ENCODE measurements around the gene CHFR.
A peak's percentile ranks its signal among the peaks of the same experiment; 100 is the strongest.

Gene CHFR

DNA sequence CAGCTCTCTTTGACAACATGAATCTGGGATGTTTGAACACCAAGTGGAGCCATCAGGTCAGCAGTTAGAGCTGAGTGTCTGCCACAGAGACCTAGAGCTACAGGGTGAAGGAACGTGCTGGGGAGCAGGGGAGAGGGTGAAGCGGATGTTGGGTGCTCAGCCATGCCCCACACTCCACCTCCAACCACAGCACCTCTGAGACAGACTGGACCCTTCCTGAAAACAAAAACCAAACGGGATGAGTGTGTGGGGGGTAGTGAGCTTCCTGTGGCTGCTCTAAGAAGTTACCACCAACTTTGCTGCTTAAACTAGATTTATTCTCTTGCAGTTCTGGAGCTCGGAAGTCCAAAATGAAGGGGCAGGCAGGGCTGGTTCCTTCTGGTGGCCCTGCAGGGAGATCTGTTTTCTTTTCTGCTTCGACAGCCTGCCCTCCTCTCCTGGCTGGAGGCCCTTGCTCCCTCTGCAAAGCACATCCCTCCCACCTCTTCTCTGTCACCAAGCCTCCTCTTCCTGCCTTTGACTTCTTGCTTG lies 53.2 kb downstream of the CHFR start:
- TF ChIP-seq, protein P1, sequence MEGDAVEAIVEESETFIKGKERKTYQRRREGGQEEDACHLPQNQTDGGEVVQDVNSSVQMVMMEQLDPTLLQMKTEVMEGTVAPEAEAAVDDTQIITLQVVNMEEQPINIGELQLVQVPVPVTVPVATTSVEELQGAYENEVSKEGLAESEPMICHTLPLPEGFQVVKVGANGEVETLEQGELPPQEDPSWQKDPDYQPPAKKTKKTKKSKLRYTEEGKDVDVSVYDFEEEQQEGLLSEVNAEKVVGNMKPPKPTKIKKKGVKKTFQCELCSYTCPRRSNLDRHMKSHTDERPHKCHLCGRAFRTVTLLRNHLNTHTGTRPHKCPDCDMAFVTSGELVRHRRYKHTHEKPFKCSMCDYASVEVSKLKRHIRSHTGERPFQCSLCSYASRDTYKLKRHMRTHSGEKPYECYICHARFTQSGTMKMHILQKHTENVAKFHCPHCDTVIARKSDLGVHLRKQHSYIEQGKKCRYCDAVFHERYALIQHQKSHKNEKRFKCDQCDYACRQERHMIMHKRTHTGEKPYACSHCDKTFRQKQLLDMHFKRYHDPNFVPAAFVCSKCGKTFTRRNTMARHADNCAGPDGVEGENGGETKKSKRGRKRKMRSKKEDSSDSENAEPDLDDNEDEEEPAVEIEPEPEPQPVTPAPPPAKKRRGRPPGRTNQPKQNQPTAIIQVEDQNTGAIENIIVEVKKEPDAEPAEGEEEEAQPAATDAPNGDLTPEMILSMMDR (IDR thresholded peaks at IDR 0.05; ENCODE audit: low read depth, low read length): no peak
- DNase-seq (ENCODE audit: low read depth in 2 of 2): no peak
- H3K4me3 ChIP-seq (replicated peaks in 1 of 2; ENCODE audit: low read depth in 2 of 2, low read length in 2 of 2): no peak overlapping the region

DNA sequence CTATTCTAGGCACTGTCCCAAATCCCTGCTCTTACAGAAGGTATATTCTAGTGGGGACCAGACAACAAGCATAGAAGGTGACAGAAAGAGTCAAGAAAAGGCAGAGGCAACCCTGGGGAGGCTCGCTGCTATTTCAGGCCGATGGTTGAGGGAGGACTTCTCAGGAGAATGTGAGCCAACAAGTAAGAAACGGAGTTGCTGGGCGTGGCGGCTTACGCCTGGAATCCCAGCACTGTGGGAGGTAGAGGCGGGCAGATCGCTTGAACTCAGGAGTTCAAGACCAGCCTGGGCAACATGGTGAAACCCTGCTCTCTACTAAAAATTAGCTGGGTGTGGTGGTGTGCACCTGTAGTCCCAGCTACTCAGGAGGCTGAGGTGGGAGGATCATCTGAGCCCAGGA lies 54.1 kb downstream of the CHFR start:
- DNase-seq (ENCODE audit: low read depth in 2 of 2): no peak
- TF ChIP-seq, protein P1 (IDR thresholded peaks at IDR 0.05; ENCODE audit: low read depth, low read length): no peak
- no peak overlapping the region for H3K4me3 ChIP-seq (replicated peaks in 1 of 2; ENCODE audit: low read depth in 2 of 2, low read length in 2 of 2)

DNA sequence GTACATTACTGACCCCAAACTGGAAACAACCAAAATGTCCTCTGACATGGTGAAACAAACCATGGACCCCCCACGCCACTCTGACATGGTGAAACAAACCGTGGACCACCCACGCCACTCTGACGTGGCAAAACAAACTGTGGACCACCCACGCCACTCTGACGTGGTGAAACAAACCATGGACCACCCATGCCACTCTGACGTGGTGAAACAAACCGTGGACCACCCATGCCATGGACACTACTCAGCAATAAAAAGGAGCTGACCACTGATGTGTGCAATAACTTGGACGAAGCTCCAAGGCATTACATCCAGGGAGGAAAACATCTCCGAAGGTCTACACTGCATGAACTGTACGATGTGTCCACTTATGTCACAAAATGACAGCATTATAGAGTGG lies 55.6 kb downstream of the CHFR start:
- no peak overlapping the region for H3K4me3 ChIP-seq (replicated peaks in 1 of 2; ENCODE audit: low read depth in 2 of 2, low read length in 2 of 2)
- TF ChIP-seq, protein P1 (IDR thresholded peaks at IDR 0.05; ENCODE audit: low read depth, low read length): no peak
- DNase-seq (ENCODE audit: low read depth in 2 of 2): no peak

DNA sequence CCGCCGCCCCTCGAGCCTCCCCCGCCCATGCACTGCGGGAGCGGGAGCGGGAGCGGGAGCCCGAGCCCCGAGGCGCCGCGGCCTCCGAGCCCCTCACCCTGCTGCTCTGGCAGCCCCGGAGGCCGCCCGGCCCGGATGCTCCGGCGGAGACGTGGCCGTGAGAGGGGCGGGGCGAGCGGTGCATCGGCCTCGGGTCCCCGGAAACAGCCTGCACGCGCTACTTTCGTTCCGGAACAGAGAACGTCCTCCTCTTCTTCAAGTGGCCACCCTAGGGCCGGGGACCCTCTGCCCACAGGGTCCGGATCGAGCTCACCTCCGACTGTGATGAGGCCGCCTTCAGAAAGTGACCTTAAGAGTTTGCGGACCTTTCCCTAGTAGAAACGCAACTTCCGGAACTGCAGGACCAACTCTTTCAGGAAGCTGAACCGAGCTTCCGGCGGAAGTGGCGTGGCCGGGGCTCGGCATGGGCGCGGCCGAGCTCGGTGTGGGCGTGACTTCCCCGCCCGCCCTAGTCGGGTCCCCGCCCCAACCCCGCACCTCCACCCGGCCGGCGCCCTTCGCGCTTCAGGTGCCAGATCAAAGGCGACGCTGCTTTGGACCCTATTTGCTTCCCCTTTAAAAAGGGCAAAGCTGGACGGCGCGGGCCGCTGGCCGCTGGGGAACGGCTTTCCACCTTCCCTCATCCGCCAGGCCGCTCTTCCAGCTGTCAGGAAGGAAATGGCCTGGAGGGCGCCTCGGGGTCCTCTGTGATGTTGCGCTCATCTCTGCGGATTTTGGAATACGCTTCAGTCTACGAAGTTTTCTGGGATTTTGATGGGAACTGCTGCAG lies 58.5 kb downstream of the CHFR start, which contains the start of gene GOLGA3:
GOLGA3 (minus strand) TSS at position 164 of the 829 bp plus-strand sequence. CDS start 6,741 bp downstream, outside the sequence.
- DNase-seq (ENCODE audit: low read depth in 2 of 2): peak; percentile 95 to 96
- TF ChIP-seq, protein P1 (IDR thresholded peaks at IDR 0.05; ENCODE audit: low read depth, low read length): no peak
- peak within 1 kb of the TSS; percentile 98 to 99 for H3K4me3 ChIP-seq (replicated peaks in 1 of 2; ENCODE audit: low read depth in 2 of 2, low read length in 2 of 2)

DNA sequence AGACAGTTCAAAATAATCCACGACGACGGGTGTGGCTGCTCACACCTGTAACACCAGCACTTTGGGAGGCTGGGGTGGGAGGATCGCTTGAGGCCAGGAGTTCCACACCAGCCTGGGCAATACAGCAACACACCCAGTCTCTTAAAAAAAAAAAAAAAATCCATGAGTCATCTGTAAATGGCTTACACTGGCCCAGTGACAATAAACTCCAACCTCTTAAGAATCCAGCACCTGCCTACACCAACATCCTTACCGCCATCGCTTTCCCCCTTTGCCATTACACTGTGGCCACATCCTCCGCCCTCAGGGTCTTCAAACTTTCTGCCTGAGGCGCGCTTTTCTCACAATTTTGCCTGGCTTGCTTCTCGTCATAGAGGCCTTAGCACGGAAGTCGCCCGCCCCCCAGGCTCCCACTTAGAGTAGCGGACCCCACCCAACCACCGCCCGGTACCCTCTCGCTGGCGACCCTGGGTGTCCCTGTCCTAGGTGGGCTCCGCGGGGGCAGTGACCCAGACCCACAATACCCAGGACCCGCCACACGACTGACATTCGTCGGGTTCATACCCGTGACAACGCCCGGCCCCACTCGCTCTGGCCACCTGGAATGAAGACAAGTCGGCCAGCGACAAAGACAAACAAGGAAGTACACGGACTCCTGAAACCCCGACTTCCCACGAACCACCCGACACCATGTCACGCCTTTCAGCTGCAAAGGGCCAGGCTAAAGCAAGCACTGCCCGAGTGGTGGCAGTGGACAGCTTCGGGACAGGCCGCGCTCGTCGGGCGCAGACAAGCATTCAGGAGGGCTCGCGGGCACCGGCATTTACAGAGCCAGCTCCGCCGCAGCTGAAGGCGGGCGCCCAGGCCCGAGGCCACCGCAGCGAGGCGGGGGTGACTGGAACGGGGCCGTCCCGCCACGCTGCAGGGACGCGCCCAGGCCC lies 59.4 kb downstream of the CHFR start:
- peak; percentile 74 to 87 for DNase-seq (ENCODE audit: low read depth in 2 of 2)
- peak overlapping the region; percentile 98 to 99 for H3K4me3 ChIP-seq (replicated peaks in 1 of 2; ENCODE audit: low read depth in 2 of 2, low read length in 2 of 2)
- TF ChIP-seq, protein P1 (IDR thresholded peaks at IDR 0.05; ENCODE audit: low read depth, low read length): no peak

DNA sequence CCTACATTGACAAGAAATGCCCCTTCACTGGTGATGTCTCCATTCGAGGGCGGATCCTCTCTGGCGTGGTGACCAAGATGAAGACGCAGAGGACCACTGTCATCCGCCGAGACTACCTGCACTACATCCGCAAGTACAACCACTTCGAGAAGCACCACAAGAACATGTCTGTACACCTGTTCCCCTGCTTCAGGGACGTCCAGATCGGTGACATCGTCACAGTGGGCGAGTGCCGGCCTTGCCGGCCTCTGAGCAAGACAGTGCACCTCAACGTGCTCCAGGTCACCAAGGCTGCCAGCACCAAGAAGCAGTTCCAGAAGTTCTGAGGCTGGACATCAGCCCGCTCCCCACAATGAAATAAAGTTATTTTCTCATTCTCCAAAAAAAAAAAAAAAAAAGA lies 61.5 kb downstream of the CHFR start:
- TF ChIP-seq, protein P1 (IDR thresholded peaks at IDR 0.05; ENCODE audit: low read depth, low read length): no peak
- no peak for DNase-seq (ENCODE audit: low read depth in 2 of 2)
- H3K4me3 ChIP-seq (replicated peaks in 1 of 2; ENCODE audit: low read depth in 2 of 2, low read length in 2 of 2): no peak overlapping the region

Measured in cardiac fibroblast (primary cell).